ENCODE data around the gene PODN.

DNA sequence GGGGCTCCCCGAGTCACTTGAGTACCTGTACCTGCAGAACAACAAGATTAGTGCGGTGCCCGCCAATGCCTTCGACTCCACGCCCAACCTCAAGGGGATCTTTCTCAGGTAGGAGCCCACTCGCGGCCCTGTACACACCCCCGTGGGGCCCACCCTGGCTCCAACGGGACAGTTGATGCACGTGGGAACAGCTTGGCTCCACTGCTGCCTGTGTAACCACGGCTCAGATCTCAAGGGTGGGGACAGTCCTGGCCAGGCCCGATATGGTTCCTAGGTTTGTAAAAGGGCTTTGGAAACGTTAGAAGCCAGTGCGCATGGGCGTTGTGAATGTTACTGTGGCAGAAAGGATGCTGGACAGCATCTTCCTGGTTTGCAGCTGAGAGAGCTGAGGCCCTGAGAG is 18.8 kb downstream of the PODN start:
- TF ChIP-seq, protein P1, sequence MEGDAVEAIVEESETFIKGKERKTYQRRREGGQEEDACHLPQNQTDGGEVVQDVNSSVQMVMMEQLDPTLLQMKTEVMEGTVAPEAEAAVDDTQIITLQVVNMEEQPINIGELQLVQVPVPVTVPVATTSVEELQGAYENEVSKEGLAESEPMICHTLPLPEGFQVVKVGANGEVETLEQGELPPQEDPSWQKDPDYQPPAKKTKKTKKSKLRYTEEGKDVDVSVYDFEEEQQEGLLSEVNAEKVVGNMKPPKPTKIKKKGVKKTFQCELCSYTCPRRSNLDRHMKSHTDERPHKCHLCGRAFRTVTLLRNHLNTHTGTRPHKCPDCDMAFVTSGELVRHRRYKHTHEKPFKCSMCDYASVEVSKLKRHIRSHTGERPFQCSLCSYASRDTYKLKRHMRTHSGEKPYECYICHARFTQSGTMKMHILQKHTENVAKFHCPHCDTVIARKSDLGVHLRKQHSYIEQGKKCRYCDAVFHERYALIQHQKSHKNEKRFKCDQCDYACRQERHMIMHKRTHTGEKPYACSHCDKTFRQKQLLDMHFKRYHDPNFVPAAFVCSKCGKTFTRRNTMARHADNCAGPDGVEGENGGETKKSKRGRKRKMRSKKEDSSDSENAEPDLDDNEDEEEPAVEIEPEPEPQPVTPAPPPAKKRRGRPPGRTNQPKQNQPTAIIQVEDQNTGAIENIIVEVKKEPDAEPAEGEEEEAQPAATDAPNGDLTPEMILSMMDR (IDR thresholded peaks at IDR 0.05), result no peak
- TF ChIP-seq POLR2A (IDR thresholded peaks at IDR 0.05), result no peak

Data from esophagus squamous epithelium (tissue), 4 donors.